Keratinocyte (primary cell): ENCODE results near the gene AMD1.

Source experiments
- CTCF ChIP-seq, 3 experiments: IDR thresholded peaks in 1 of 3; conservative IDR thresholded peaks in 1 of 3; optimal IDR thresholded peaks in 1 of 3; 2 replicates in 2 of 3; 3 replicates in 1 of 3; pipeline versions ENCODE3 to v1.5.1; 2011; ENCODE audit warnings: low read length in 3 of 3, mild to moderate bottlenecking in 3 of 3, moderate library complexity in 2 of 3, control low read depth in 1 of 3, inconsistent platforms in 1 of 3; ENCODE audit not compliant: insufficient read depth in 2 of 3; ENCODE audit errors: extremely low read depth in 1 of 3
- EZH2 ChIP-seq: IDR thresholded peaks from one replicate; pipeline ENCODE4 v1.6.1; 2012; ENCODE audit warnings: inconsistent platforms, mild to moderate bottlenecking, low read length, moderate library complexity

- TF ChIP-seq CTCF (optimal IDR thresholded peaks at IDR 0.05 in 1 of 3, IDR thresholded peaks at IDR 0.05 in 1 of 3, conservative IDR thresholded peaks at IDR 0.05 in 1 of 3; ENCODE audit: extremely low read depth in 1 of 3, insufficient read depth in 2 of 3, low read length in 3 of 3) (no peak), EZH2 (no peak)
Measured at GRCh38 chr6:110852773-110853172, 21.8 kb upstream of the AMD1 start.
